HUES48 (cell line): Measurements from ENCODE around the gene KCP.

ENCODE experiments used
- H3K27ac ChIP-seq: one replicate; pipeline ENCODE4 v1.7.0; 2013; ENCODE audit warnings: low read depth, low read length, inconsistent platforms
- H3K27me3 ChIP-seq: 2 replicates; pipeline ENCODE4 v1.6.1; 2013; ENCODE audit warnings: mild to moderate bottlenecking, low read length; ENCODE audit not compliant: control insufficient read depth, insufficient read depth
- H3K36me3 ChIP-seq: 2 replicates; pipeline ENCODE4 v1.6.1; 2013; ENCODE audit warnings: low read length; ENCODE audit not compliant: control insufficient read depth, insufficient read depth
- H3K4me1 ChIP-seq: 2 replicates; pipeline ENCODE4 v1.6.1; 2013; ENCODE audit warnings: mild to moderate bottlenecking, low read length; ENCODE audit not compliant: control insufficient read depth, insufficient read depth
- H3K4me3 ChIP-seq: 2 replicates; pipeline ENCODE4 v1.5.1; 2013; ENCODE audit warnings: mild to moderate bottlenecking, low read depth, low read length
- H3K9ac ChIP-seq: 2 replicates; pipeline ENCODE4 v1.6.1; 2013; ENCODE audit warnings: mild to moderate bottlenecking, low read depth, low read length, moderate library complexity
- H3K9me3 ChIP-seq: 2 replicates; pipeline ENCODE4 v1.6.1; 2013; ENCODE audit warnings: low read length; ENCODE audit not compliant: control insufficient read depth, insufficient read depth

KCP gene

GRCh38 chr7:128855559-128855958 lies 55.0 kb downstream of the KCP start:
- no peak overlapping the region for H3K9ac ChIP-seq
- H3K27ac ChIP-seq, result no peak overlapping the region
- H3K27me3 ChIP-seq, result no peaks in the 10 kb centered on the region
- peaks cover 10% of the 10 kb centered on the region; the same call in 1 of the 2 replicates for H3K4me1 ChIP-seq
- 0 out of 2 replicates have a peak, but pooled peaks cover 2% of the 10 kb centered on the region for H3K36me3 ChIP-seq
- no peaks in the 10 kb centered on the region for H3K9me3 ChIP-seq
- no peak overlapping the region for H3K4me3 ChIP-seq

- no peaks in the 10 kb centered on the region for H3K27me3 ChIP-seq
- H3K36me3 ChIP-seq, result 0 out of 2 replicates have a peak, but pooled peaks cover 2% of the 10 kb centered on the region
- H3K9ac ChIP-seq, result no peak overlapping the region
- no peak overlapping the region for H3K4me3 ChIP-seq
- H3K4me1 ChIP-seq, result no peaks in the 10 kb centered on the region
- H3K9me3 ChIP-seq, result no peaks in the 10 kb centered on the region
- H3K27ac ChIP-seq, result no peak overlapping the region
Measured at GRCh38 chr7:128854396-128854795, 56.1 kb downstream of the KCP start.

GRCh38 chr7:128853799-128854198 lies 56.7 kb downstream of the KCP start:
- no peak overlapping the region for H3K27ac ChIP-seq
- no peaks in the 10 kb centered on the region for H3K4me1 ChIP-seq
- H3K9ac ChIP-seq, result no peak overlapping the region
- H3K27me3 ChIP-seq, result no peaks in the 10 kb centered on the region
- no peaks in the 10 kb centered on the region for H3K9me3 ChIP-seq
- H3K4me3 ChIP-seq, result no peak overlapping the region
- H3K36me3 ChIP-seq, result 0 out of 2 replicates have a peak, but pooled peaks cover 2% of the 10 kb centered on the region

- Histone ChIP-seq H3K4me1 (no peaks in the 10 kb centered on the region), H3K4me3 (no peak overlapping the region), H3K36me3 (peaks cover 2% of the 10 kb centered on the region; the same call in 1 of the 2 replicates), H3K27ac (no peak overlapping the region), H3K27me3 (no peaks in the 10 kb centered on the region), H3K9ac (no peak overlapping the region), H3K9me3 (no peaks in the 10 kb centered on the region)
Measured at GRCh38 chr7:128852537-128853254, 57.8 kb downstream of the KCP start.

GRCh38 chr7:128849804-128850490 lies 60.6 kb downstream of the KCP start:
- no peaks in the 10 kb centered on the region for H3K9me3 ChIP-seq
- no peaks in the 10 kb centered on the region for H3K4me1 ChIP-seq
- peaks cover 5% of the 10 kb centered on the region; the same call in 1 of the 2 replicates for H3K36me3 ChIP-seq
- no peaks in the 10 kb centered on the region for H3K27me3 ChIP-seq
- H3K4me3 ChIP-seq, result no peak overlapping the region
- no peak overlapping the region for H3K27ac ChIP-seq
- no peak overlapping the region for H3K9ac ChIP-seq

GRCh38 chr7:128849156-128849515 lies 61.4 kb downstream of the KCP start:
- Histone ChIP-seq H3K9me3 (no peaks in the 10 kb centered on the region), H3K27me3 (no peaks in the 10 kb centered on the region), H3K4me1 (no peaks in the 10 kb centered on the region), H3K4me3 (no peak overlapping the region), H3K9ac (no peak overlapping the region), H3K36me3 (peaks cover 8% of the 10 kb centered on the region; the same call in 1 of the 2 replicates), H3K27ac (no peak overlapping the region)

GRCh38 chr7:128848289-128849155 lies 62.0 kb downstream of the KCP start:
- H3K4me1 ChIP-seq, result no peaks in the 10 kb centered on the region
- H3K27me3 ChIP-seq, result no peaks in the 10 kb centered on the region
- H3K36me3 ChIP-seq, result peaks cover 8% of the 10 kb centered on the region; the same call in 1 of the 2 replicates
- no peak overlapping the region for H3K9ac ChIP-seq
- no peak overlapping the region for H3K27ac ChIP-seq
- no peak overlapping the region for H3K4me3 ChIP-seq
- H3K9me3 ChIP-seq, result no peaks in the 10 kb centered on the region

- Histone ChIP-seq H3K36me3 (peaks cover 8% of the 10 kb centered on the region; the same call in 1 of the 2 replicates), H3K9ac (no peak overlapping the region), H3K4me3 (no peak overlapping the region), H3K4me1 (no peaks in the 10 kb centered on the region), H3K9me3 (no peaks in the 10 kb centered on the region), H3K27ac (no peak overlapping the region), H3K27me3 (no peaks in the 10 kb centered on the region)
Measured at GRCh38 chr7:128847721-128848211, 62.7 kb downstream of the KCP start.

- H3K36me3 ChIP-seq, result peaks cover 8% of the 10 kb centered on the region; the same call in 1 of the 2 replicates
- no peak overlapping the region for H3K9ac ChIP-seq
- H3K27me3 ChIP-seq, result no peaks in the 10 kb centered on the region
- H3K4me3 ChIP-seq, result no peak overlapping the region
- no peaks in the 10 kb centered on the region for H3K4me1 ChIP-seq
- no peak overlapping the region for H3K27ac ChIP-seq
- no peaks in the 10 kb centered on the region for H3K9me3 ChIP-seq
Measured at GRCh38 chr7:128846781-128847444, 63.6 kb downstream of the KCP start.

GRCh38 chr7:128845987-128846386 lies 64.5 kb downstream of the KCP start:
- Histone ChIP-seq H3K9me3 (no peaks in the 10 kb centered on the region), H3K36me3 (peaks cover 6% of the 10 kb centered on the region; the same call in 1 of the 2 replicates)

More at GRCh38 chr7:128845987-128846386, 64.5 kb downstream of the KCP start:
- H3K27me3 ChIP-seq, result no peaks in the 10 kb centered on the region
- no peak overlapping the region for H3K9ac ChIP-seq
- H3K27ac ChIP-seq, result no peak overlapping the region
- H3K4me3 ChIP-seq, result no peak overlapping the region
- no peaks in the 10 kb centered on the region for H3K4me1 ChIP-seq
